NCI-H2227 (cell line): Measurements from ENCODE around the gene RAPSN.

Source experiments
- DNase-seq: peaks from one replicate; lab custom pipeline; 2025; ENCODE audit not compliant: unreplicated experiment; lab: John Stamatoyannopoulos, UW

Gene RAPSN

GRCh38 chr11:47448566-47449427 is at the start of gene RAPSN:
Gene RAPSN, minus strand, starts transcription at chr11:47449136. Its CDS starts 172 bp downstream, at chr11:47448964.
- no peak for DNase-seq

- DNase-seq: no peak
Observed at GRCh38 chr11:47498149-47498548, 49.2 kb upstream of the RAPSN start.

- DNase-seq: no peak
Observed at GRCh38 chr11:47496808-47497207, 47.9 kb upstream of the RAPSN start.

- no peak for DNase-seq
Observed at GRCh38 chr11:47495856-47496217, 46.9 kb upstream of the RAPSN start.

- no peak for DNase-seq
Observed at GRCh38 chr11:47495011-47495855, 46.3 kb upstream of the RAPSN start.

GRCh38 chr11:47489395-47489755 is 40.4 kb upstream of the RAPSN start:
- no peak for DNase-seq

GRCh38 chr11:47488674-47489394 is 39.9 kb upstream of the RAPSN start:
- DNase-seq: no peak

- no peak for DNase-seq
Observed at GRCh38 chr11:47488111-47488510, 39.2 kb upstream of the RAPSN start.

GRCh38 chr11:47487421-47487820 is 38.5 kb upstream of the RAPSN start:
- no peak for DNase-seq

- DNase-seq: no peak
Observed at GRCh38 chr11:47485107-47485506, 36.2 kb upstream of the RAPSN start.

- DNase-seq: no peak
Observed at GRCh38 chr11:47483457-47483856, 34.5 kb upstream of the RAPSN start.

GRCh38 chr11:47480762-47481161 is 31.8 kb upstream of the RAPSN start:
- DNase-seq: no peak

GRCh38 chr11:47478651-47479329 is 29.9 kb upstream of the RAPSN start:
- no peak for DNase-seq

GRCh38 chr11:47477753-47478152 is 28.8 kb upstream of the RAPSN start:
- no peak for DNase-seq

- no peak for DNase-seq
Observed at GRCh38 chr11:47477323-47477722, 28.4 kb upstream of the RAPSN start.

GRCh38 chr11:47470671-47471070 is 21.7 kb upstream of the RAPSN start:
- DNase-seq: no peak

- no peak for DNase-seq
Observed at GRCh38 chr11:47469361-47470179, 20.6 kb upstream of the RAPSN start.

- DNase-seq: peak; percentile 31
Observed at GRCh38 chr11:47468598-47469214, 19.8 kb upstream of the RAPSN start.

GRCh38 chr11:47467357-47467756 is 18.4 kb upstream of the RAPSN start:
- DNase-seq: no peak
